ENCODE results near the gene SLC25A45. TPM values are rescaled to one million over a fixed set of nuclear protein-coding genes. Genes with fewer than 3 reads are reported as not detected.

SLC25A45 gene
- total and polyA plus RNA-seq, 2 donors from 2014 or later, result 4.1 to 14.7 TPM

DNA sequence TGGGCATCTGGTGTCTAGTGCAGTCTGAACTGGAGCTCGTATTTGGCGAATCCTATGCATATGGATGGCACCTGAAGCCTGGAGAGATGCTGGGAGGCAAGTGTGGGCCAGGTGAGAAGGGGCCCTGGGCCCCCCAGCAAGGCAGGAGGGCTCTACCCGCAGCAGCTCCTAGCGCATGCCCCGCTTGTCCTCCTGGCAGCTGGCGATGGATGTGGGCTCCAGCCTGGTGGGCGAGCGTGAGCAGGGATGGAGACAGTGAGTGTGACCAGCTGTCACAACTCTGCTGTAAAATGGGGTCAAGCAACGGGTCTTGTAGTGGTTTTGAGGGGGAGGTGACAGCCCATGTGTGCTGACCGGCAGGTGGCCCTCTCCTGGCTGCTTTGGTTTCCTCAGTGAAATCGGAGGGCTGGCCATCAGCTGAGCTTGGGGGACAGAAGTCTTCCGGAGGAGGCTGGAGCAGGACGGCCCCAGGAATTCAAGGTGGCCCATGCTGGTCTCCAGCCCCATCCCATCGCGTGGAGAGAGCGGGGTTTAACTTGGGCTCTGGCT, 16.0 kb upstream of the SLC25A45 start:
- no peak overlapping the region for H3K9ac ChIP-seq (ENCODE audit: low read length in 3 of 3)
- H3K4me3 ChIP-seq (ENCODE audit: low read length in 3 of 3), result no peak overlapping the region
- DNase-seq (peak in 3 of 5 donors; percentile 74 to 81 (median 81)), FAIRE-seq (no peak)
- no peaks in the 10 kb centered on the region for H3K4me1 ChIP-seq (ENCODE audit: control insufficient read depth in 2 of 3, insufficient read depth in 2 of 3, low read depth in 1 of 3, low read length in 3 of 3)
- H3K9me3 ChIP-seq (ENCODE audit: control insufficient read depth in 2 of 3, insufficient read depth in 1 of 3, low read length in 3 of 3), result no peaks in the 10 kb centered on the region
- no peaks in the 10 kb centered on the region for H3K27me3 ChIP-seq (ENCODE audit: control insufficient read depth, insufficient read depth, low read length)
- TF ChIP-seq CTCF (IDR thresholded peaks at IDR 0.05; ENCODE audit: borderline replicate concordance, extremely low read depth, insufficient read depth), result no peak
- H3K36me3 ChIP-seq (ENCODE audit: control insufficient read depth in 2 of 3, insufficient read depth in 3 of 3, low read length in 3 of 3), result peaks cover 0 to 13% (median 5%) of the 10 kb centered on the region in 3 donors
- no peak overlapping the region for H3K27ac ChIP-seq (ENCODE audit: low read depth in 2 of 2, low read length in 2 of 2)
- intact Hi-C loops (cut with DNase I), result no loop called here

- DNase-seq, result peak in 1 of 5 donors; percentile 69
Measured at GRCh38 chr11:65396769-65397745, 14.6 kb upstream of the SLC25A45 start.

DNA sequence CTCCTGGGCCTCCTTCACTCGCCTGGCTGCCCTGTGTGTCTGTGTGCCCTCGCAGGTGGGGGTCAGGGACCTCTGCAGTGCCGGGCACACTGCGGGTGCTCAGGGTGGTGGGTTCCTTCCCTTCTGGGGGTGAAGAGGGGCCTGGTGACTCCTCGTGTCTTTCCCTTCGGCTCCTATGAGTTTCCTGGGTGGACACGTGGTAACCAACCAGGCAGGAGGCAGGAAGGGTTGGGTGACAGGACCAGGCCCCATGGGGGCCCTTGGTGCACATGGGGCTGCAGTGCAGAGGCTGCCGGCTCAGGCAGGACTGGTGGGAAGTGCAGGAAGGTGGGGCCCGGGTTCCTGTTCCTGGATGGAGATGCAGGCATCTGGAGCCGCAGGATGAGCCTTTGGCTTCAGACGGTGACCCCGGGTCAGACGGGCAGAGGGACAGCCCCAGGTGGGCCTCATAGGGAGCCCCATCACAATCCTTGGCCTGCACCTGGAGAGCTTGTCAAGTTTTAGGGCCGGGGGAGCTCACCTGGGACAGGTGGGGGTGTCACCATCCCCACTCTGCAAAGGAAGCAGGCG, 13.6 kb upstream of the SLC25A45 start:
- Histone ChIP-seq H3K4me1 (ENCODE audit: control insufficient read depth in 2 of 3, insufficient read depth in 2 of 3, low read depth in 1 of 3, low read length in 3 of 3) (peaks cover 0 to 4% (median 0%) of the 10 kb centered on the region in 3 donors), H3K4me3 (ENCODE audit: low read length in 3 of 3) (no peak overlapping the region), H3K27ac (ENCODE audit: low read depth in 2 of 2, low read length in 2 of 2) (no peak overlapping the region), H3K9me3 (ENCODE audit: control insufficient read depth in 2 of 3, insufficient read depth in 1 of 3, low read length in 3 of 3) (no peaks in the 10 kb centered on the region), H3K27me3 (ENCODE audit: control insufficient read depth, insufficient read depth, low read length) (no peaks in the 10 kb centered on the region), H3K36me3 (ENCODE audit: control insufficient read depth in 2 of 3, insufficient read depth in 3 of 3, low read length in 3 of 3) (peaks cover 0 to 14% (median 7%) of the 10 kb centered on the region in 3 donors), H3K9ac (ENCODE audit: low read length in 3 of 3) (no peak overlapping the region)
- peak in 1 of 5 donors; percentile 68 for DNase-seq
- intact Hi-C loops (cut with DNase I), result no loop called here
- no peak for TF ChIP-seq CTCF (IDR thresholded peaks at IDR 0.05; ENCODE audit: borderline replicate concordance, extremely low read depth, insufficient read depth)
- FAIRE-seq, result no peak

More at GRCh38 chr11:65396769-65397745, 14.6 kb upstream of the SLC25A45 start:
- H3K36me3 ChIP-seq (ENCODE audit: control insufficient read depth in 2 of 3, insufficient read depth in 3 of 3, low read length in 3 of 3), result peaks cover 0 to 14% (median 7%) of the 10 kb centered on the region in 3 donors
- TF ChIP-seq CTCF (IDR thresholded peaks at IDR 0.05; ENCODE audit: borderline replicate concordance, extremely low read depth, insufficient read depth), result no peak
- intact Hi-C loops (cut with DNase I), result no loop called here
- H3K9ac ChIP-seq (ENCODE audit: low read length in 3 of 3), result no peak overlapping the region
- no peak overlapping the region for H3K27ac ChIP-seq (ENCODE audit: low read depth in 2 of 2, low read length in 2 of 2)
- no peaks in the 10 kb centered on the region for H3K27me3 ChIP-seq (ENCODE audit: control insufficient read depth, insufficient read depth, low read length)
- H3K4me1 ChIP-seq (ENCODE audit: control insufficient read depth in 2 of 3, insufficient read depth in 2 of 3, low read depth in 1 of 3, low read length in 3 of 3), result peaks cover 0 to 3% (median 0%) of the 10 kb centered on the region in 3 donors
- H3K4me3 ChIP-seq (ENCODE audit: low read length in 3 of 3), result no peak overlapping the region
- FAIRE-seq, result no peak
- H3K9me3 ChIP-seq (ENCODE audit: control insufficient read depth in 2 of 3, insufficient read depth in 1 of 3, low read length in 3 of 3), result no peaks in the 10 kb centered on the region

Measured in kidney (tissue), 14 donors.